Esophagus squamous epithelium (tissue), 5 donors: ENCODE data around the gene BNC2. TPM values are rescaled to one million over a fixed set of nuclear protein-coding genes. Genes with fewer than 3 reads are reported as not detected.

Source experiments
- DNase-seq: peaks from one replicate; lab custom pipeline; 2025; lab: John Stamatoyannopoulos, UW
- H3K27ac ChIP-seq, 4 donors: fragments of 200-600 bp; sonication (generic); one replicate each; pipeline ENCODE4 v1.5.1; 2016 to 2019; ENCODE audit warnings: mild to moderate bottlenecking in 1 of 4
- H3K27me3 ChIP-seq, 4 donors: fragments of 200-600 bp; sonication (generic); 1 replicate in 3 of 4; 2 replicates in 1 of 4; pipeline versions ENCODE4 v1.5.1 to v1.6.0; 2017 to 2021; ENCODE audit warnings: antibody characterized with exemption in 1 of 4
- H3K36me3 ChIP-seq, 3 donors: fragments of 200-600 bp; sonication (generic); one replicate each; pipeline ENCODE4 v1.5.1; 2016 to 2019
- H3K4me1 ChIP-seq, 3 donors: fragments of 200-600 bp; sonication (generic); one replicate each; pipeline ENCODE4 v1.5.1; 2017 to 2019
- H3K4me3 ChIP-seq, 4 donors: fragments of 200-600 bp; sonication (generic); 1 replicate in 3 of 4; 2 replicates in 1 of 4; pipeline ENCODE4 v1.5.1; 2016 to 2019; ENCODE audit warnings: mild to moderate bottlenecking in 2 of 4, moderate library complexity in 1 of 4
- H3K9me3 ChIP-seq, 3 donors: fragments of 200-600 bp; sonication (generic); one replicate each; pipeline ENCODE4 v1.5.1; 2016 to 2019
- CTCF ChIP-seq, 6 experiments: fragments of 450-650 bp in 4 of 6; fragments of 200-600 bp in 2 of 6; sonication (generic) in 2 of 6; IDR thresholded peaks; one replicate each; pipeline ENCODE4 v1.5.1; 2016 to 2019; ENCODE audit warnings: antibody characterized with exemption in 6 of 6, mild to moderate bottlenecking in 4 of 6, moderate library complexity in 4 of 6
- POLR2A ChIP-seq, 4 donors: fragments of 450-650 bp; IDR thresholded peaks; one replicate each; pipeline ENCODE4 v1.6.1; 2017; ENCODE audit warnings: antibody characterized with exemption in 4 of 4, mild to moderate bottlenecking in 4 of 4, moderate library complexity in 3 of 4
- WGBS, 2 donors: methylation state at CpG; one replicate each; pipeline ENCODE4 v1.1.5; 2018; 5-methylcytosine and 5-hydroxymethylcytosine counted together
- intact Hi-C: fragments of 100-400 bp; cut with DNase I; formaldehyde crosslinking; loops from one replicate; pipeline ENCODE4 v1.15.0; 2022
- total RNA-seq, 4 donors: library from RNA; depleted of rRNA; stranded (reverse); fragments of >200 nt; gene quantifications; one replicate each; pipeline ENCODE4 v1.1.0, GENCODE V29; 2016
- donor health status: DM: yes; HTN: yes; CAD: no.

The BNC2 gene
- total RNA-seq, 4 donors from 2014 or later: 3.6 to 41.8 (median 8.5) TPM

DNA sequence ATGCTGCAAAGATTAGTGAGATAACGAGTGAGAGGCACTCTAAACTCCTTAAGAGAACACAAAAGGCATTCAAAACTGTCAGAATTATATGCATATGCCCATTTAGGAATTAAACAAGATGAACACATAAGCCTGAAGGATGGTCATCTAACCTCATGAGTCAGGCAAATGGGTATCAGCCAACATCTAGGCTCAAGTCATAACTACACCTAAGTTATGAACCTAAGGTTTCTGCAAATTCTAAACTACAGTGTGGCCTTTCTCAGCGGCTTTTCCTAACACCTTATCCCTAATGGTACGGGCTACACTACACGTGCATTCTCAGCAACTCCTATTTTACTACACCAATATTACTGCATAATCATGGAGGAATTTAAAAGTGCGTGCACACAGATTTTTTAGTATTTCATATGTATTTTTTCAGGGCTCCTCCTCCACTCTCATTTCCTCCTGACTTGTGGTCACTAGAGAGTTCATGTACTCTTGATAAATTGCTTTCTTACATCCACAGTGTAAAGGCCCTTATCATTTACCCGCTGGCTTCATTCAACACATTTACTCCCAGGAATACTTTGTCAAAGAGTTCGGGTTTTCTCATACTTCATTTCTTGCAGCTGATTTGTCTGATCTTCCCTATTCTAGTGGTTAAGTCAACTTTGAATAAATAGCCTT, 316.5 kb downstream of the BNC2 start:
- WGBS, 2 donors: 78 to 86% methylated on average over 7 of the region's 7 CpGs

DNA sequence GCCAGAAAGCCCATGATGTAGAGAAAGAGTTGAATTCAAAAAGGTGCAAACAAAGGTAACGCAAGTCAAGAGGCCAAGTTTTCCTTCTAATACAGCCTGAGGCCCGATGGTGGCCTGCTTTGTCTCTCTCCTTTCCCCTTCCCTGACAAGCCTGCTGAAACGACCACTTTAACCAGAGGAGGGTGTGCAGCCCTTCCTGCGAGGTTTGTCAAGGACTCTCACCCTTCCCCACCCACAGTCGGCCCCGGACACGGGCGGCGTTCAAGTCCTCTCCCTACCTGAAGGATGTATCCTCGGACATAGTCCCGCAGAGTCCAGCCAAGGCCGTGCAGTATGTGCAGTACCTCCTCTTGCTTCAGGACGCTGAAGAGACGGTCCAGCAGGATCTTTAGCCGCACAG, 318.2 kb downstream of the BNC2 start:
- intact Hi-C loops: no loop called here
- Histone ChIP-seq H3K27me3 (no peaks in the 10 kb centered on the region), H3K27ac (no peak overlapping the region), H3K4me3 (no peak overlapping the region), H3K9me3 (no peaks in the 10 kb centered on the region), H3K36me3 (peaks cover 0 to 18% (median 0%) of the 10 kb centered on the region in 3 donors), H3K4me1 (no peaks in the 10 kb centered on the region)
- WGBS, 2 donors: 70 to 89% methylated on average over 5 to 12 of the region's 15 CpGs
- TF ChIP-seq CTCF (IDR thresholded peaks at IDR 0.05) (no peak), POLR2A (IDR thresholded peaks at IDR 0.05) (no peak)
- no peak for DNase-seq

More for the DNA sequence above, 316.5 kb downstream of the BNC2 start:
- Histone ChIP-seq H3K36me3 (peaks cover 0 to 18% (median 0%) of the 10 kb centered on the region in 3 donors), H3K27me3 (no peaks in the 10 kb centered on the region), H3K4me3 (no peak overlapping the region), H3K4me1 (no peaks in the 10 kb centered on the region), H3K27ac (no peak overlapping the region), H3K9me3 (no peaks in the 10 kb centered on the region)
- TF ChIP-seq POLR2A (IDR thresholded peaks at IDR 0.05): no peak
- no peak for TF ChIP-seq CTCF (IDR thresholded peaks at IDR 0.05)
- intact Hi-C loops: no loop called here
- no peak for DNase-seq

GRCh38 chr9:16551692-16552091, 318.8 kb downstream of the BNC2 start:
- 22 to 57% methylated on average over 1 of the region's 1 CpG for WGBS, 2 donors

DNA sequence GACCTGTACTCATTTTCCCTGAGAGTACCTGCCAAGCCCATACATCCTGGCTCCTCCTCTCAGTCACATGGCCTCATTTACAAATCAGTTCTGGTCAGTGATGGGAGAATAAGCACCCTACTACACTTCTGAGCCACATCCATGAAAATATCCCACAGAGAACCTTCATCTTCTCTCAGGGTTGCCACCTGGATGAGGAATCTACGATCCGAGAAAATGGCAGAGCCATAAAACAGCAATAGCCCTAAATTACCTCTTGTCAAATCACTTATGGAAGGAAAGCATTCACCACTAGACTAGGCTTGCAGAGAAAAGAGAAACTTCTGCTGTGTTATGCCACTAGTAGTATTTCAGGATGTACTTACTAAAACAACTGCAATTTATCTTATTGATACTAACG, 324.8 kb downstream of the BNC2 start:
- no peak for DNase-seq
- Histone ChIP-seq H3K27me3 (no peaks in the 10 kb centered on the region), H3K36me3 (no peaks in the 10 kb centered on the region), H3K9me3 (no peaks in the 10 kb centered on the region), H3K4me1 (no peaks in the 10 kb centered on the region), H3K4me3 (no peak overlapping the region), H3K27ac (no peak overlapping the region)
- intact Hi-C loops: no loop called here
- WGBS, 2 donors: 88 to 96% methylated on average over 3 of the region's 3 CpGs
- no peak for TF ChIP-seq CTCF (IDR thresholded peaks at IDR 0.05)
- no peak for TF ChIP-seq POLR2A (IDR thresholded peaks at IDR 0.05)

More at GRCh38 chr9:16551692-16552091, 318.8 kb downstream of the BNC2 start:
- H3K27ac ChIP-seq: no peak overlapping the region
- no peak for DNase-seq
- H3K36me3 ChIP-seq: peaks cover 0 to 18% (median 0%) of the 10 kb centered on the region in 3 donors
- TF ChIP-seq POLR2A (IDR thresholded peaks at IDR 0.05): no peak
- no peak for TF ChIP-seq CTCF (IDR thresholded peaks at IDR 0.05)
- no peaks in the 10 kb centered on the region for H3K9me3 ChIP-seq
- H3K27me3 ChIP-seq: no peaks in the 10 kb centered on the region
- H3K4me1 ChIP-seq: no peaks in the 10 kb centered on the region
- intact Hi-C loops: no loop called here
- no peak overlapping the region for H3K4me3 ChIP-seq

DNA sequence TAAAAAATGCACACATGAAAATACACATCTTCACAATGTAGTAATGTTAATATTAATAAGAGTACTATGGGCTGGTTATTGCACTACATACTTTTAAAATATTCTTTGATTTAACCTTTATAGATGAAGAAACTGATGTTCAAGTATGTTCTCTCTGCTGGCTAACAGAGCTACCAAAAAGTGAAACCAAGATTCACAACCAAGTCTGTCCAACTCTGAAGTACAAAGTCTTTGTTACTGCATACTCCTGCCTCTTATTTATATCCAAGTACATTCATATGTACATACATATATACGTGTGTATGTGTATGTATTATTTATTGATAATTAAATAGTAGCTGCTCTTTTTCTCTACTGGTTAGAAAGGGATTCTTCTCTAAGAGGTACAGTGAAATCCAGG, 325.6 kb downstream of the BNC2 start:
- intact Hi-C loops: no loop called here
- no peak overlapping the region for H3K27ac ChIP-seq

More for the DNA sequence above, 325.6 kb downstream of the BNC2 start:
- Histone ChIP-seq H3K4me1 (no peaks in the 10 kb centered on the region), H3K36me3 (no peaks in the 10 kb centered on the region), H3K9me3 (no peaks in the 10 kb centered on the region), H3K27me3 (no peaks in the 10 kb centered on the region), H3K4me3 (no peak overlapping the region)
- WGBS, 2 donors: 59 to 75% methylated on average over 1 of the region's 1 CpG
- no peak for DNase-seq
- TF ChIP-seq POLR2A (IDR thresholded peaks at IDR 0.05) (no peak), CTCF (IDR thresholded peaks at IDR 0.05) (no peak)
